Coronary artery (tissue), 2 donors: ENCODE measurements around the gene DOP1A.
A peak's percentile ranks its signal among the peaks of the same experiment; 100 is the strongest.

ENCODE experiments used
- DNase-seq: peaks from one replicate; pipeline ENCODE4 v3.0.0-alpha.2; 2017; ENCODE audit warnings: low spot score
- H3K27ac ChIP-seq, 2 donors: fragments of 200-600 bp; sonication (generic); one replicate each; pipeline ENCODE4 v1.5.1; 2016 to 2019
- H3K4me3 ChIP-seq: fragments of 200-600 bp; sonication (generic); 2 replicates; pipeline ENCODE4 v1.5.1; 2016; ENCODE audit warnings: mild to moderate bottlenecking, moderate library complexity
- TF ChIP-seq, protein P1 (sequence below): fragments of 200-600 bp; sonication (generic); IDR thresholded peaks from one replicate; pipeline ENCODE4 v1.5.1; 2019; ENCODE audit warnings: antibody characterized with exemption

DOP1A gene

GRCh38 chr6:83168556-83168955 is 101.1 kb downstream of the DOP1A start:
- Histone ChIP-seq H3K4me3 (no peak overlapping the region), H3K27ac (no peak overlapping the region)
- TF ChIP-seq, protein P1, sequence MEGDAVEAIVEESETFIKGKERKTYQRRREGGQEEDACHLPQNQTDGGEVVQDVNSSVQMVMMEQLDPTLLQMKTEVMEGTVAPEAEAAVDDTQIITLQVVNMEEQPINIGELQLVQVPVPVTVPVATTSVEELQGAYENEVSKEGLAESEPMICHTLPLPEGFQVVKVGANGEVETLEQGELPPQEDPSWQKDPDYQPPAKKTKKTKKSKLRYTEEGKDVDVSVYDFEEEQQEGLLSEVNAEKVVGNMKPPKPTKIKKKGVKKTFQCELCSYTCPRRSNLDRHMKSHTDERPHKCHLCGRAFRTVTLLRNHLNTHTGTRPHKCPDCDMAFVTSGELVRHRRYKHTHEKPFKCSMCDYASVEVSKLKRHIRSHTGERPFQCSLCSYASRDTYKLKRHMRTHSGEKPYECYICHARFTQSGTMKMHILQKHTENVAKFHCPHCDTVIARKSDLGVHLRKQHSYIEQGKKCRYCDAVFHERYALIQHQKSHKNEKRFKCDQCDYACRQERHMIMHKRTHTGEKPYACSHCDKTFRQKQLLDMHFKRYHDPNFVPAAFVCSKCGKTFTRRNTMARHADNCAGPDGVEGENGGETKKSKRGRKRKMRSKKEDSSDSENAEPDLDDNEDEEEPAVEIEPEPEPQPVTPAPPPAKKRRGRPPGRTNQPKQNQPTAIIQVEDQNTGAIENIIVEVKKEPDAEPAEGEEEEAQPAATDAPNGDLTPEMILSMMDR: no peak
- DNase-seq: no peak

- DNase-seq: no peak
- TF ChIP-seq, protein P1: no peak
- no peak overlapping the region for H3K27ac ChIP-seq
- no peak overlapping the region for H3K4me3 ChIP-seq
Measured at GRCh38 chr6:83169106-83169505, 101.6 kb downstream of the DOP1A start.

- TF ChIP-seq, protein P1: no peak
- Histone ChIP-seq H3K27ac (no peak overlapping the region), H3K4me3 (no peak overlapping the region)
- DNase-seq: no peak
Measured at GRCh38 chr6:83169511-83169910, 102.0 kb downstream of the DOP1A start.

- TF ChIP-seq, protein P1: no peak
- no peak for DNase-seq
- Histone ChIP-seq H3K27ac (no peak overlapping the region), H3K4me3 (no peak overlapping the region)
Measured at GRCh38 chr6:83176246-83176645, 108.8 kb downstream of the DOP1A start.

DNA sequence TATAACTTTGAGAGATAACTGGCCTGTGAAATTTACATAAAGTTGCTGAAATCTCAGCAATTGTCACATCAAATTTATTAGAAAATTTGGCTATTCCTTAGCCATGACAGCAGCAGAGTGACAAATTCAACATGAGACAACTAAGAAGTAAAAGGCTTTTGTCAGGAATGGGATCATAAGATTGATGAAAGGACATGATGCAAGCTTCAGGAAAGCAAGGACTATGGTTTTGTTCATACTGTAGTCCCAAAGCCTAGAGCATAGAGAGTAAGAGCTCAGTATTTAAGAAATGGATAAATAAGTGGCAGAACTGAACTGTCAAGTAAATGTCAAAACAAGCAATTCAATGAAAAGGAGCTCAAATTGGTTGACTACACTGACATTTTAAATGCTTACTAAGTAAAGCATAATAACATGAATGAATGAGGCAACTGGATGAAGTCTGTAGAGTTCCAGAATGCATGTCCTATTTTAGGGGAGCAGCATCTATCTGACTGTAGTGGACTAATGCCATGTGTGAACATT is 113.0 kb downstream of the DOP1A start:
- DNase-seq: no peak
- H3K4me3 ChIP-seq: no peak overlapping the region
- H3K27ac ChIP-seq: no peak overlapping the region
- TF ChIP-seq, protein P1: no peak

GRCh38 chr6:83182114-83182513 is 114.6 kb downstream of the DOP1A start:
- no peak for DNase-seq
- Histone ChIP-seq H3K27ac (no peak overlapping the region), H3K4me3 (no peak overlapping the region)
- TF ChIP-seq, protein P1: no peak

GRCh38 chr6:83183082-83183828 is 115.8 kb downstream of the DOP1A start:
- Histone ChIP-seq H3K27ac (peak overlapping the region; percentile 34 to 58), H3K4me3 (no peak overlapping the region)
- DNase-seq: no peak
- TF ChIP-seq, protein P1: no peak
